GM19452 (cell line): ENCODE results near the gene MGAT4C.

Experiments used
- ATAC-seq: cut with Tn5 transposase; IDR thresholded peaks from one replicate; pipeline ENCODE4 v1.9.1; 2021; ENCODE audit not compliant: unreplicated experiment

The MGAT4C gene

GRCh38 chr12:86230516-86231146 is 25.6 kb downstream of the MGAT4C start:
- ATAC-seq: no peak

GRCh38 chr12:86229772-86230171 is 26.4 kb downstream of the MGAT4C start:
- no peak for ATAC-seq

- no peak for ATAC-seq
Measured at GRCh38 chr12:86228656-86229055, 27.5 kb downstream of the MGAT4C start.

- no peak for ATAC-seq
Measured at GRCh38 chr12:86226481-86226880, 29.7 kb downstream of the MGAT4C start.

GRCh38 chr12:86216591-86216990 is 39.6 kb downstream of the MGAT4C start:
- ATAC-seq: no peak

GRCh38 chr12:86213012-86213411 is 43.2 kb downstream of the MGAT4C start:
- ATAC-seq: no peak

- no peak for ATAC-seq
Measured at GRCh38 chr12:86198696-86199444, 57.3 kb downstream of the MGAT4C start.

- ATAC-seq: no peak
Measured at GRCh38 chr12:86196465-86196864, 59.7 kb downstream of the MGAT4C start.

- no peak for ATAC-seq
Measured at GRCh38 chr12:86194721-86195120, 61.5 kb downstream of the MGAT4C start.

- ATAC-seq: no peak
Measured at GRCh38 chr12:86193931-86194330, 62.3 kb downstream of the MGAT4C start.

- no peak for ATAC-seq
Measured at GRCh38 chr12:86188226-86188625, 68.0 kb downstream of the MGAT4C start.

GRCh38 chr12:86186449-86186848 is 69.7 kb downstream of the MGAT4C start:
- ATAC-seq: no peak

GRCh38 chr12:86179855-86180254 is 76.3 kb downstream of the MGAT4C start:
- no peak for ATAC-seq

GRCh38 chr12:86174188-86174587 is 82.0 kb downstream of the MGAT4C start:
- ATAC-seq: no peak

- ATAC-seq: no peak
Measured at GRCh38 chr12:86172913-86173443, 83.2 kb downstream of the MGAT4C start.

- no peak for ATAC-seq
Measured at GRCh38 chr12:86170051-86170450, 86.1 kb downstream of the MGAT4C start.

GRCh38 chr12:86158956-86159355 is 97.2 kb downstream of the MGAT4C start:
- no peak for ATAC-seq

GRCh38 chr12:86154620-86155019 is 101.6 kb downstream of the MGAT4C start:
- no peak for ATAC-seq

- no peak for ATAC-seq
Measured at GRCh38 chr12:86148612-86149011, 107.6 kb downstream of the MGAT4C start.

- no peak for ATAC-seq
Measured at GRCh38 chr12:86148071-86148470, 108.1 kb downstream of the MGAT4C start.

GRCh38 chr12:86145156-86145555 is 111.0 kb downstream of the MGAT4C start:
- no peak for ATAC-seq

- ATAC-seq: no peak
Measured at GRCh38 chr12:86143162-86143561, 113.0 kb downstream of the MGAT4C start.
